ENCODE results near the gene MAN1C1.

- TF ChIP-seq POLR2A (IDR thresholded peaks at IDR 0.05): no peak
- TF ChIP-seq CTCF (IDR thresholded peaks at IDR 0.05): no peak
Measured at GRCh38 chr1:25732821-25733220, 116.2 kb downstream of the MAN1C1 start.
